Hepatocyte (in vitro differentiated cells): ENCODE measurements around the gene USP48. TPM values are rescaled to one million over a fixed set of nuclear protein-coding genes. Genes with fewer than 3 reads are reported as not detected.

Experiments
- DNase-seq: peaks from one replicate; pipeline ENCODE4 v3.0.0-alpha.2; 2016; ENCODE audit warnings: low spot score
- H2AFZ ChIP-seq: fragments of 200-600 bp; sonication (generic); 2 replicates; pipeline ENCODE4 v1.6.0; 2016; ENCODE audit warnings: antibody characterized with exemption, mild to moderate bottlenecking
- H3K27ac ChIP-seq: fragments of 200-600 bp; sonication (generic); 2 replicates; pipeline ENCODE4 v1.5.1; 2016; ENCODE audit warnings: mild to moderate bottlenecking
- H3K27me3 ChIP-seq: fragments of 200-600 bp; sonication (generic); 2 replicates; pipeline ENCODE4 v1.6.1; 2016
- H3K36me3 ChIP-seq: fragments of 200-600 bp; sonication (generic); replicated peaks from 2 replicates; pipeline ENCODE4 v1.5.1; 2016; ENCODE audit warnings: low read depth; ENCODE audit not compliant: insufficient read depth
- H3K4me1 ChIP-seq: fragments of 200-600 bp; sonication (generic); 2 replicates; pipeline ENCODE4 v1.5.1; 2016; ENCODE audit warnings: mild to moderate bottlenecking, moderate library complexity; ENCODE audit not compliant: insufficient read depth
- H3K4me2 ChIP-seq: fragments of 200-600 bp; sonication (generic); 2 replicates; pipeline ENCODE4 v1.6.0; 2016
- H3K4me3 ChIP-seq: fragments of 200-600 bp; sonication (generic); 2 replicates; pipeline ENCODE4 v1.5.1; 2016; ENCODE audit warnings: mild to moderate bottlenecking
- H3K79me2 ChIP-seq: fragments of 200-600 bp; sonication (generic); 2 replicates; pipeline ENCODE4 v1.6.0; 2017; ENCODE audit warnings: mild to moderate bottlenecking
- H3K9me2 ChIP-seq: fragments of 200-600 bp; sonication (generic); replicated peaks from 2 replicates; pipeline ENCODE4 v1.6.0; 2017; ENCODE audit warnings: mild to moderate bottlenecking; ENCODE audit not compliant: insufficient read depth
- H3K9me3 ChIP-seq: fragments of 200-600 bp; sonication (generic); 2 replicates; pipeline ENCODE4 v1.5.1; 2016; ENCODE audit warnings: low read depth, mild to moderate bottlenecking
- H4K20me1 ChIP-seq: fragments of 200-600 bp; sonication (generic); 2 replicates; pipeline ENCODE4 v1.6.0; 2016; ENCODE audit warnings: mild to moderate bottlenecking; ENCODE audit not compliant: insufficient read depth, poor library complexity, severe bottlenecking
- CTCF ChIP-seq: fragments of 200-600 bp; sonication (generic); IDR thresholded peaks from 2 replicates; pipeline ENCODE4 v1.5.1; 2016; ENCODE audit warnings: antibody characterized with exemption, mild to moderate bottlenecking; ENCODE audit not compliant: poor library complexity
- EZH2 ChIP-seq: fragments of 200-600 bp; sonication (generic); IDR thresholded peaks from 2 replicates; pipeline ENCODE4 v1.6.1; 2016; ENCODE audit warnings: antibody characterized with exemption, mild to moderate bottlenecking, borderline replicate concordance
- EZH2phosphoT487 ChIP-seq: fragments of 200-600 bp; sonication (generic); IDR thresholded peaks from one replicate; pipeline ENCODE4 v1.6.1; 2018; ENCODE audit warnings: antibody characterized with exemption, mild to moderate bottlenecking, low read depth, moderate library complexity; ENCODE audit not compliant: unreplicated experiment, severe bottlenecking
- WGBS: methylation state at CpG from one replicate; pipeline ENCODE4 v1.1.6; 2016; ENCODE audit warnings: low lambda C conversion rate; ENCODE audit errors: missing lambda C conversion rate; 5-methylcytosine and 5-hydroxymethylcytosine counted together
- polyA plus RNA-seq: library from polyadenylated mRNA; unstranded; fragments of >200 nt; fragmentation: Nextera tagmentation; extraction: Ambion mirVana; gene quantifications from 2 replicates; pipeline ENCODE4 v1.2.1, GENCODE V29; 2016
- total RNA-seq: library from RNA; depleted of rRNA; stranded (reverse); fragments of >200 nt; gene quantifications from 2 replicates; pipeline ENCODE4 v1.2.3, GENCODE V29; 2014

Gene USP48
- total and polyA plus RNA-seq, 2 experiments from 2014 or later: 38.9 to 39.5 TPM

DNA sequence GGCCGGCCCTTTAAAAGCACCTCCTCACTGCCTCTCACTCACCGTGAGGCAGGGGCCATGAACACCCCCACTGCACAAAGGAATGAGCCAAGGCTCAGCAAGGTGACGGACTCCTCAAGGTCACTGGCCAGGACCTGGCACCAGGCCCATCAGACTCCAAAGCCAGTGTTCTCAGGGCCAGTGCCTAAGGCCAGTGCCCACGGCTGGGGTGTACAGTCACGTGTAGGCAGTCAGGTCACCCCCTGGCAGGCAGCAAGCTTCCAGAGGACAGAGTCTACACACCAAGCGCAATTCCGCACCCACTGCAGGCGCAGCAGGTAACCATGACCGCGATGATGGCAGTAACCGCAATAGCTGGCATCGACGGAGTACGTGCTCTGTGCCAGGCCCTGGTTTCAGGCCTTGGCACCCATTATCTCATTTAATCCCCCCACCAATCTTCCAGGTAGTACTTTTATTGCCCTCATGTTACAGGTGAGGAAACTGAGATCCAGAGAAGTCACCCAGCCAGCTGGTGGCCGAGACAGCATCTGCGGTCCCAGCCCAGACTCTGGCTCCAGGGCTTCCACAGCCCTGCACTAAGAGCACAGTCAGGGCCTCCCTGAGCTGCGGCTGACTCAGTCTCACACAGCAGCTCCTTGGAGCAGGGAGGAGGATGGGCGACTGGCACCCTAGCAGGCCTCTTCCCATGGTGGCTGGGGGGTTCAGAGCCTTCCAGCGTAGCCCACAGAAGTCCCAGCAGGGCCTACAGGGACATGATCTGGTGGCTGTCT is 140.8 kb downstream of the USP48 start:
- TF ChIP-seq EZH2phosphoT487: no peak
- no peak for TF ChIP-seq CTCF
- no peak for TF ChIP-seq EZH2
- no peak overlapping the region for H2AFZ ChIP-seq
- no peak for DNase-seq
- no peak overlapping the region for H3K27ac ChIP-seq
- H3K4me3 ChIP-seq: no peak overlapping the region
- no peaks in the 10 kb centered on the region for H4K20me1 ChIP-seq
- H3K9me2 ChIP-seq: no peaks in the 10 kb centered on the region
- 87% methylated on average over 18 of the region's 19 CpGs for WGBS
- H3K4me1 ChIP-seq: peaks cover 8% of the 10 kb centered on the region
- H3K79me2 ChIP-seq: no peaks in the 10 kb centered on the region
- no peak overlapping the region for H3K4me2 ChIP-seq
- no peaks in the 10 kb centered on the region for H3K36me3 ChIP-seq
- H3K27me3 ChIP-seq: no peaks in the 10 kb centered on the region
- H3K9me3 ChIP-seq: no peaks in the 10 kb centered on the region

DNA sequence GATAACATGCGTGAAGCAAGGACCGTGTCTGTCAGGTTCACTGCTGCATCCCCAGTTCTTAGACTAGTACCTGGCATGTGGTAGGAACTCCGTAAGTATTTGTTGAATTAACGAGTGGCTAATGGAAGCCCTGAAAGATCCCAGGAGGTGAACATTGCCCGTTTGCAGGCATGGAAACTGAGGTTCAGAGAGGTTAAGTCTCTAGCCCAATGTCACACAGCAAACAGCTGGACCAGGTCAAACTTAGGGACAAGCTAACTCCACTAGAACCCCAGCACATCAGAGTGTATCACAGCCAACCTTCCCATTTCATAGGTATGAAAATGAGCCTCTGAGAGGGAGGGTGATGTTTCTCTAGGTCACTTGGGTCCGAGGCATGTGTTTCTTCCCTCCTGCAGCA is 141.4 kb downstream of the USP48 start:
- H3K27me3 ChIP-seq: no peaks in the 10 kb centered on the region
- no peaks in the 10 kb centered on the region for H4K20me1 ChIP-seq
- H3K79me2 ChIP-seq: no peaks in the 10 kb centered on the region
- no peak overlapping the region for H2AFZ ChIP-seq
- DNase-seq: no peak
- no peaks in the 10 kb centered on the region for H3K9me2 ChIP-seq
- no peak overlapping the region for H3K27ac ChIP-seq
- peaks cover 8% of the 10 kb centered on the region for H3K4me1 ChIP-seq
- H3K4me3 ChIP-seq: no peak overlapping the region
- no peak overlapping the region for H3K4me2 ChIP-seq
- H3K9me3 ChIP-seq: no peaks in the 10 kb centered on the region
- no peak for TF ChIP-seq EZH2phosphoT487
- no peak for TF ChIP-seq CTCF
- no peak for TF ChIP-seq EZH2
- H3K36me3 ChIP-seq: no peaks in the 10 kb centered on the region
- 93% methylated on average over 6 of the region's 6 CpGs for WGBS

GRCh38 chr1:21641076-21641475 is 141.9 kb downstream of the USP48 start:
- Histone ChIP-seq H3K9me2 (no peaks in the 10 kb centered on the region), H3K4me3 (no peak overlapping the region), H2AFZ (no peak overlapping the region), H3K27ac (no peak overlapping the region), H3K36me3 (no peaks in the 10 kb centered on the region), H4K20me1 (no peaks in the 10 kb centered on the region), H3K79me2 (no peaks in the 10 kb centered on the region), H3K27me3 (no peaks in the 10 kb centered on the region), H3K9me3 (no peaks in the 10 kb centered on the region), H3K4me1 (peaks cover 8% of the 10 kb centered on the region), H3K4me2 (no peak overlapping the region)
- TF ChIP-seq EZH2: no peak
- TF ChIP-seq EZH2phosphoT487: no peak
- no peak for TF ChIP-seq CTCF
- 79% methylated on average over 2 of the region's 2 CpGs for WGBS
- DNase-seq: no peak
